ENCODE data around the gene SUN1. TPM values are rescaled to one million over a fixed set of nuclear protein-coding genes. Genes with fewer than 3 reads are reported as not detected.

Gene SUN1
- total and polyA plus RNA-seq, 2 experiments from 2014 or later = 63.3 to 145 TPM

DNA sequence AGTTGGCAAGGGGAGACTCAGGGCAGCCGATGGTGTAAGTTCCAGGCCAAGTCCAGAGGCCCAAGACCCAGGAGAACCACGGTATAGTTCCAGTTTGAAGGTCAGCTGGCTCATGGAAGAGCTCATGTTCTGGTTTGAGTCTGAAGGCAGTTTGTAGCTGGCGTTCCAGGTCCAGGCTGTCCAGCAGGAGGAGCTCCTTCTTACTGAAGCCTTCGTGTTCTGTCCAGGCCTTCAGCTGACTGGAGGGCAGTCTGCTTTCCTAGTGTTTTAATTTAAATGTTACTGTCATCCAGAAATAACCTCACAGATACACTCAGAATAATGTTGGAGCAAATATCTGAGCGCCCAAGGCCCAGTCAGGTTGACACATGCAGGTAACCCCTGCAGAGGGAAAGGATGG lies 4.2 kb downstream of the SUN1 start:
- no peaks in the 10 kb centered on the region for H3F3A ChIP-seq (replicated peaks; ENCODE audit: low read depth)
- peak; percentile 37 for DNase-seq (ENCODE audit: low spot score)
- Mint-ChIP-seq H3K27ac (no peak overlapping the region), H3K9me3 (no peaks in the 10 kb centered on the region), H3K4me3 (no peak overlapping the region), H3K27me3 (ENCODE audit: insufficient read depth, low read depth, poor library complexity) (peaks cover 6% of the 10 kb centered on the region), H3K36me3 (ENCODE audit: low read depth) (peaks cover 43% of the 10 kb centered on the region), H3K4me1 (peaks cover 20% of the 10 kb centered on the region)
- H3K9me2 ChIP-seq (ENCODE audit: insufficient read depth) = no peaks in the 10 kb centered on the region
- H3K36me3 ChIP-seq (ENCODE audit: insufficient read depth) = peaks cover 6% of the 10 kb centered on the region; the same call in 1 of the 2 replicates
- H4K20me1 ChIP-seq (replicated peaks; ENCODE audit: insufficient read depth) = peaks cover 59% of the 10 kb centered on the region
- peaks cover 9% of the 10 kb centered on the region; the same call in 1 of the 2 replicates for H3K4me1 ChIP-seq (ENCODE audit: insufficient read depth)
- no peak for TF ChIP-seq ZNF462 (CRISPR knock-in tag; IDR thresholded peaks at IDR 0.05)
- TF ChIP-seq CTCF (conservative IDR thresholded peaks at IDR 0.05; ENCODE audit: low read depth in 2 of 2) = peak; percentile 37 to 55
- no peak overlapping the region for H3K4me3 ChIP-seq
- peaks cover 84% of the 10 kb centered on the region for H3K79me2 ChIP-seq (replicated peaks; ENCODE audit: insufficient read depth)
- H3K27ac ChIP-seq (ENCODE audit: low read depth) = peak overlapping the region; percentile 61; the same call in 1 of the 2 replicates
- peak; percentile 40 for ATAC-seq
- no peaks in the 10 kb centered on the region for H3K27me3 ChIP-seq (ENCODE audit: insufficient read depth)
- no peak overlapping the region for H2AFZ ChIP-seq
- H3K4me2 ChIP-seq = no peak overlapping the region

DNA sequence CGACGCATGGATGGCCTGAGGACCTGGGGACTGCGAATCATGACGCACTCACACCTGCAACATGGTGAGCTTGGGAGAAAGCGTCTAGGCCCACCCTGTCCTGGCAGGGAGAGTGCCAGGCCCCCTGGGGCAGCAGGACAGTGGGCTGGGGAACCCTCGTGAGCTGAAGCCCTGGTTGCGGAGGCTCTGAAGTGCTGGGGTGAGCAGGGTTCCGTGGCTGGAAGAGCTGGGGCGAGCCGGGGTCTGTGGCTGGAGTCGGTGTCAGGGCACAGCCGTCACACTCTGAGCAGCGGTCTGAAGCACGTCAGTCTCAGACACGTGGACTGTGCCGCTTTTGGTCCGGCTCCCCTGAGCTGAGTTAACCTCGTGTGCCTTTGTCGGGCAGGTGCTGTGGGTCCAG lies 4.7 kb downstream of the SUN1 start:
- no peaks in the 10 kb centered on the region for H3F3A ChIP-seq (replicated peaks; ENCODE audit: low read depth)
- DNase-seq (ENCODE audit: low spot score) (no peak), ATAC-seq (no peak)
- H4K20me1 ChIP-seq (replicated peaks; ENCODE audit: insufficient read depth) = peaks cover 59% of the 10 kb centered on the region
- H3K79me2 ChIP-seq (replicated peaks; ENCODE audit: insufficient read depth) = peaks cover 84% of the 10 kb centered on the region
- H3K4me3 ChIP-seq = no peak overlapping the region
- no peaks in the 10 kb centered on the region for H3K9me3 Mint-ChIP-seq
- H3K9me2 ChIP-seq (ENCODE audit: insufficient read depth) = no peaks in the 10 kb centered on the region
- H3K36me3 ChIP-seq (ENCODE audit: insufficient read depth) = peaks cover 6% of the 10 kb centered on the region
- H2AFZ ChIP-seq = no peak overlapping the region
- peaks cover 9% of the 10 kb centered on the region; the same call in 1 of the 2 replicates for H3K4me1 ChIP-seq (ENCODE audit: insufficient read depth)
- 0 out of 2 replicates have a peak overlapping the region, but pooled peaks have one; percentile 19 for H3K27ac ChIP-seq (ENCODE audit: low read depth)
- H3K4me1 Mint-ChIP-seq = peaks cover 15% of the 10 kb centered on the region
- H3K27me3 ChIP-seq (ENCODE audit: insufficient read depth) = no peaks in the 10 kb centered on the region
- no peak overlapping the region for H3K4me3 Mint-ChIP-seq
- H3K36me3 Mint-ChIP-seq (ENCODE audit: low read depth) = peaks cover 44% of the 10 kb centered on the region
- H3K27me3 Mint-ChIP-seq (ENCODE audit: insufficient read depth, low read depth, poor library complexity) = peaks cover 6% of the 10 kb centered on the region
- no peak overlapping the region for H3K4me2 ChIP-seq
- H3K27ac Mint-ChIP-seq = no peak overlapping the region
- no peak for TF ChIP-seq NANOG (IDR thresholded peaks at IDR 0.05; ENCODE audit: borderline replicate concordance)
- TF ChIP-seq CTCF (conservative IDR thresholded peaks at IDR 0.05; ENCODE audit: low read depth in 2 of 2) = no peak
- TF ChIP-seq REST (IDR thresholded peaks at IDR 0.05; ENCODE audit: unreplicated experiment) = no peak
- no peak for TF ChIP-seq ZNF331 (CRISPR knock-in tag; IDR thresholded peaks at IDR 0.05; ENCODE audit: low read depth)
- no peak for TF ChIP-seq CREB1 (CRISPR knock-in tag; IDR thresholded peaks at IDR 0.05; ENCODE audit: low read depth)

Data from GM23338 (cell line).